ENCODE measurements around the gene SPAG16.

- TF ChIP-seq ZNF512 (CRISPR knock-in tag; IDR thresholded peaks at IDR 0.05; ENCODE audit: borderline replicate concordance) (no peak), E2F4 (CRISPR knock-in tag; IDR thresholded peaks at IDR 0.05; ENCODE audit: borderline replicate concordance, low read depth) (no peak), RELA (CRISPR knock-in tag; IDR thresholded peaks at IDR 0.05; ENCODE audit: borderline replicate concordance) (no peak), SMAD4 (CRISPR knock-in tag; IDR thresholded peaks at IDR 0.05) (no peak)
- TF ChIP-seq, protein P1, sequence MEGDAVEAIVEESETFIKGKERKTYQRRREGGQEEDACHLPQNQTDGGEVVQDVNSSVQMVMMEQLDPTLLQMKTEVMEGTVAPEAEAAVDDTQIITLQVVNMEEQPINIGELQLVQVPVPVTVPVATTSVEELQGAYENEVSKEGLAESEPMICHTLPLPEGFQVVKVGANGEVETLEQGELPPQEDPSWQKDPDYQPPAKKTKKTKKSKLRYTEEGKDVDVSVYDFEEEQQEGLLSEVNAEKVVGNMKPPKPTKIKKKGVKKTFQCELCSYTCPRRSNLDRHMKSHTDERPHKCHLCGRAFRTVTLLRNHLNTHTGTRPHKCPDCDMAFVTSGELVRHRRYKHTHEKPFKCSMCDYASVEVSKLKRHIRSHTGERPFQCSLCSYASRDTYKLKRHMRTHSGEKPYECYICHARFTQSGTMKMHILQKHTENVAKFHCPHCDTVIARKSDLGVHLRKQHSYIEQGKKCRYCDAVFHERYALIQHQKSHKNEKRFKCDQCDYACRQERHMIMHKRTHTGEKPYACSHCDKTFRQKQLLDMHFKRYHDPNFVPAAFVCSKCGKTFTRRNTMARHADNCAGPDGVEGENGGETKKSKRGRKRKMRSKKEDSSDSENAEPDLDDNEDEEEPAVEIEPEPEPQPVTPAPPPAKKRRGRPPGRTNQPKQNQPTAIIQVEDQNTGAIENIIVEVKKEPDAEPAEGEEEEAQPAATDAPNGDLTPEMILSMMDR (IDR thresholded peaks at IDR 0.05), result no peak
Measured at GRCh38 chr2:213237251-213237650, 47.0 kb upstream of the SPAG16 start.
